ENCODE measurements around the gene ZBTB25.

ZBTB25 gene

DNA sequence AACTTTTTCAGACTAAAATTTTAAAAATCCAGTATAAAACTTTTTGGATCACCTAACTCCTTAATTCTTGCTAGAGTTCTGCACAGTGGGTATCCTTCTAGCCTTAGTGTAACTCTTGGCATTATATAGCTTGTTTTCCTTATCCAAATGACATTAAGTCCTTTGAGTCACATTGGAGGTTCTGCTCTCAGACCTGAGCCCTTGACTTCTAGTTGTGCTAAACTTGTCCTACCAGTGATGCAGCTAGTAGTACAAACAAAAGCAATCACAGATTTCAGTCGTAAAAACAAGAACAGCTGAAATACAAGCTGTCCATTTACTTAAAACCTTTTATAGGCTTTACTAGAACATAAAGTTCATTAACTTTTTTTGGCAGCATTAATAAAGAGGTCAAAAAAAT, 11.4 kb upstream of the ZBTB25 start:
- DNase-seq, result no peak

DNA sequence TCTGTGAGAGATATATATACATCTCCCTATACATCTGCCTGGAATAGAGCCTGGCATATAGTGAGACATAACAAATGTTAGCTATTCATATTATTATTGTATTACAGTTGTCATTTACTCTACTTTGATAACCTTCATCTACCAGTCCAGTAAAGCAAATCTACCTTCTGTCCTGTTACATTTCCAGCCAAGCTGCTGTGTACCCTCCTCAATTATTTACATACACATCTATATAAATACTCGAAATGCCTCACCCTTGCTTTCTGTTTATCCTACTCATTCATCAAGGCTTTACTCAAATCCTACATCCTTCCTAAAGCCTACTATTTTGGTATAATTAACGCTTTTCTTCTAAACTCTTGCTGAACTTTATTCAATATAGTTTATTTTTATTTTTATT, 9.6 kb upstream of the ZBTB25 start:
- DNase-seq, result no peak

DNA sequence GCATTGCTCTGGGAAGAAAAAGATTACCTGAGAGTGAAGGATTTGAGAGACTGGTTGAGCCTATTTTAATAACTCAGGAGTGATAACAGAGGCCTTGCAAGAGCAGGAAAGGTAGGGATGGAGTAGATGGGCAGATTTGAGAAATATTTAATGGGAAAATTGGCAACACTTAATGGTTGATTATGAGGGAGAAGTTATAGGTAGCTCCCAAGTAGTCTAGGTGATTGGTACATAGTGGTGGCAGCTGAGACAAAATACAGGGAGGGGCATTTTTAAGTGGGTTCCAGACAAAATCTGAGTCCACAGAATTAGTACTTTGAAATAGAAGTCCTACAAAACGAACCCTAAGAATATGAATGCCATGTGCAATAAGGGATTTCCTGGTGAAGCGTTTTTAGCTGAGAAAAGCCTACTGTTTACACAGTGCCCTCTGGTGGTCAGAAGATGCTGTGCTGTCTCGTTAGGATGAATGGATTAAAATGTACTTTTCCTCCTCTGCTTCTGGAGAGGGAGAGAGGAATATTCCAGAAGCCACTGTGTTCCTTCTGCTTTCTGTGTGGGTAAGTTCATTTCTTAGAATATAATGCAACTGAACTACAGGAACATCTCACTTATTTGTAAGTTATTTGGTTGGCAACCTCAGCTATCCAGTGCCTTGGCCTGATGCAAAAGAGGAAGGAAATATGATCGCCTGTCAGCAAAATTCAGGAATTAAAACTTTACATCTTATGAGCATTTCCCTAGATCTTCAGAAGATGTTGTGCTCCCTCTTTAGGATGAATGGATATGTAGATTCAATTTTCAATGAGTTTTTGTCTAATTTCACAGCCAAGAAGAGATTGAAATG, 7.4 kb upstream of the ZBTB25 start:
- peak; percentile 58 to 60 for DNase-seq

DNA sequence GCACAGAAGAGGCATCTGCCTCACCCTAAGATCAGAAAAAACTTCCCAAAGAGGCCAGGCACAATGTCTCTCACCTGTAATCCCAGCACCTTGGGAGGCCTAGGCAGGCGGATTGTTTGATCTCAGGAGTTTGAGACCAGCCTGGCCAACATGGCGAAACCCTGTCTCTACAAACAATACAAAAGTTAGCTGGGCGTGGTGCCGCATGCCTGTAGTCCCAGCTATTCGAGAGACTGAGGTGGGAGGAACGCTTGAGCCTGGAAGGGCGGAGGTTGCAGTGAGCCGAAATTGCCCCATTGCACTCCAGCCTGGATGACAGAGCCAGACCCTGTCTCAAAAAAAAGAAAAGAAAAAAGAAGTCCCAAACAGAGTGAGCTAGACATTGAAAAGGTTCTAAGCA, 5.4 kb upstream of the ZBTB25 start:
- no peak for DNase-seq

DNA sequence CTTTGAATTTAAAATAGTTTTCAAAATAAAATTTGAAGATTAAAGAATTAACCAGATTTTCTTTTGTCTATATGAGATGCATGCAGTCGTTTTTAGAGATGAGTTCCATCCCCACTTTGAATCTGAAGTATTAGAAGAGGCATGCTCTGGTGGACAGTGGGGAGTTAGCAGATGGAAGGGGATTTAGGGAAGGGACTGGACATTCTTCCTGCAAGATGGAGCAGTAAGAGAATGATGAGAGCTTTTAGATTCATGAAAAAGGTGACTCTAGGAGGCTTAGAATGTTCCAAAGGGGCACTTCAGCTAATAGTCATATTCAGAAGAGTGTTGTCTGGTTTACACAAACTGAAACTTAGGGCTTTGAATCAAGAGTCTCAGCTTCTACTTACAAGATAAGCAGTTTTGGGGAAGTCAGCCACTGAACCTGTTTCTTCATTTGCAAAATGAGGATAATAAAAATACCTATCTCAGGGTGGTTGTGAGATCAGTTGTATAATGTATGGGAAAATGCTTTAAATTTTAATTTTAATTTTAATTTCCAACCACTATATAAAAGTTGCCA, 4.7 kb upstream of the ZBTB25 start:
- no peak for DNase-seq

DNA sequence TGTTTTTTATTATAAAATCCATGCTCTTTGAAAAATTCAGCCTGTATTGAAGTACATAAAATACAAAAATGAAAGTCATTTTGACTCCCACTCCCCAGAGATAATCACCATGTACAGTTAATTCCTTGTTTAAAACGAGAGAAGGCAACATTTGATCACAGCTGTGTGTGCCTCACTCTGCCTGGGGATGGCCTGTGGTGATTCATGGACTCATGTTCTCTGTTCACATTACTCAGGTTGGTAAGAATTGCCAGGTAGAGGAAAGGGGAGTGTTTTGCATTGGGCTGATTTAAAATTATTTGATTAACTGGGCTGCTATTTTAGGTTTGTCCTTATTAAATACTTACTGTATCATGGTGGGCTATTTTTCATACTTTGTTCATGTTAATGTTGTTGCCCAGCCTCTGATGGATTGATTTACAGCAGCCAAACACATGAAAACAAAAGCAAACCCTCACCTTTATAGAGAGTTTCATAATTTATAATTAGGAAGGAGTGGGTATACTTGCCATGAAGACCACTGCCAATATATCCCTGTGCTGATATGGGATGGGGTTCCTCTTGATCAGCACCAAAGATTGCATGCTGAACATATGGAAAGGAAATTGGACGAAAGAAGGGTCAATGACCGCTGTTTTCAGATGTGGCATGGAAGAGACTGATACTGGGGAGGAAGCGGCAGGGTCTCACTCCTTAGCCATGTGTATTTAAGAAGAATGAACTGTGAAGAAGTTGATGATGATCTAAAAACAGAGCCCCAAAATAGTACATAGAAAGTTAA, 3.9 kb upstream of the ZBTB25 start:
- peak; percentile 38 to 52 for DNase-seq

DNA sequence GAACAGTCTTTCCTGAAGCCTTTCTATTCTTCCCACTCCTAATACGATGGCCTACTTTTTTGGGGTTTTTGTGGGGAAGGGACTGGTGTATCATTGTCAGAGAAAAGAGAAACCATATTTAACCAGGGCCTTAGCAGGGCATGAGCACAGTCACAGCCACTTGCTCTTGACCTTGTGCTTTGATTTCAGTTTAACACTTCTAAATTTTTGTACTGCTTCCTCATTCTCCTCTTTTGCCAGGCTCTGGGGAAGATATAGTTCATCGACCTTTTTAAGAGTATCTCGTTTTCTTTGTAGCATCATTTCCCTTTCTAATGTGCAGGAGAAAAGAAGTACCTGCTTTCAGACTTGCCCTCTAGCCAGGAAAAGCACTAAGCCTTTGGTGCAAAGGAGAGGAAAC, 3.1 kb upstream of the ZBTB25 start:
- no peak for DNase-seq

DNA sequence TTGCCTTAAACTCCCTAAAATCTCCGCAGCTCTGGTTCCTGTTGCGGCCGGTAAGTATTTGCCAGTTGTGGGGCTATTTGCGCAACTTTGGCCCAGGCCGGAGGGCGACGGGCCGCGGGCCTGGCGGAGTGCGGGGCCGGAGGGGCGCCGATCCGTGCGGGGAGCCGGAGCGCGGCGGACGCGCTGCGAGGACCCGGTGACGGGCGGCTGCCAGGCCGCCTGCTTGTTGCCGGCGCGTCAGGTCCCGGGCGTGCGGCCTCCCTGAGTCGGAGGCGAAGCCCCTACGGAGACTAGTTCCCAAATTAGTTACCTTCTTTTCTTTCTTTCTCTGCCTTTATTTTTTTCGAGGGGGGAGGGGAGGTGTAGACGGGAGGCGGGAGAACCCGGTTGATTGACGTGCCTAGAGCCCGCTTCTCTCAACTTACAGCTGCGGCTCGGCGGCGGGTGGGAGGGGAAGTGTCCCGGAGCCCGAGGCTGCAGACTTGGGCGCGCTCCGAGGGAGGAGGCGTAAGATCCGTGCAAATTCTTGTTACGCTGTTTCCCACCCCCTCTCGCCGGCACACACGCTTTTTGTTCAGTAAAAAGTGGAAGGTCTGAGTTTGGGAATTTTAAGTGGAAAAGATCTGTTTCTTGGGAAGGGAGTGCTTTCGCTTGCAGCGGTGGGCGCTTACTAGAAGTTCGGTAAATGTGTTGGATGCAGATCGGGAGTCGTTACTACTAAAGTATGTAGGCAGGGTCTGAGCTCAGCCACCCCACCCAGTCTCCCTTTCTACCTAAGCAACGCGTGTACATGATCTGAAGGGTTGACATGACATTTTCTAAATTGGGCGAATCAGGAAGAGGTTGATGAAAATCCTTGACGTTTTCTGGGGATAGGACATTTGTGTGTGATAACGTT, 1.5 kb upstream of the ZBTB25 start:
- peak; percentile 88 to 90 for DNase-seq

DNA sequence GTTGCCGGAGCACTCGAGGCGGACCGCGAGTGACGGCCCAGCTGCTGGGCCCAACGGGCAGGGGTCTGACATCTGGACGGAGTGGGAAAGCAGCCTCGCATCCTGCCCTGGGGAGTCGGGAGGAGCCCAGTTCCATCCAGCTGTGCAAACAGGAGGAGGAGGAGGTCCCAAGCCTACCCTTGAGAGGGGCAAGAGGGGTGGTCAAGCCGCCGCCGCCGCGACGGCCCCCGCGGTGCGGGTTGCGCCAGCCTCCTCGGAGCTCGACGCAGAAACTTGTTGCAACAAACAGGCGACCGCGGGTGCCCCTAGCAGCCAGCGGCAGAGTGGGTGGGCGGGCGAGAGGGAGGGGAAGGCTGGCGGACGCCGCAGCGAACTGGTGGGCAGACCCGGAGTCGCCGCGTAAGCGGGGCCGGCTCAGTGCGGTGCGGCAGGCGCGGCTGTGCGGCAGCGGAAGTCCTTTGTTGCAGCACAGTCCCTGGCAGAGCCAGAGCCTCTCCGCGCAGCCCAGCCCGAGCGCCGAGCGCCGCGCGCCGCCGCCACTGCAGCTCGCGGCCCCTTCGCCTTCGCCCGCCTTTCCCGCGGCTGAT, 765 bp upstream of the ZBTB25 start, which contains the start of gene ZBTB1:
Gene ZBTB1, plus strand, starts transcription at position 461 of the 587 bp plus-strand sequence. CDS start 16,735 bp downstream, outside the sequence.
- peak; percentile 89 to 93 for DNase-seq

DNA sequence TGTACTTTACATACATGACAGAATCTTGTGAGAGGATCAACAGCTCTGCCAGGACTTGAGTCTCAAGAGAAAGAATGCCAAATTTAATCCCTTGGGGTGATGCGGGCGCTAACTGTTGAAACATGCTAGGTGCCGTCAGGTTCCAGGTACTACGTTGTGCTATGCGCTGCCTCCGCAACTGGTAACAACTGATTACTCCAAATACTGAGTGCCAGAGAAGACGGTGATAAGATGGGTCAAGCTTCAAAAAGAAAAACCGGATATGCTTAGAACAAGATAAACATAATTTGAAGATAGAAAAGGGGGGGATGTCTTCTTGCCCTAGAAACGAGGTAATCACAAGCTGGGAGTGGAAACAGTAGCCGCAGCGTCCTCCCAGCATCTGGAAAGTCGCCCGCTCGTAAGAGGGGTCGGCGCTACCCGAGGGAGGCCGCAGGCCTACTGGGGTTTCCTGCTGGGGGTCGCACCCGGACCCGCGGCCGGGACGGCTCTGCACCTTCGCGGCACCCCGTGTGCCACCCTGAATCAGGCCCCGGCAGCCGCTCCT, 678 bp downstream of the ZBTB25 start:
- DNase-seq, result peak in 1 of 2 experiments; percentile 40

DNA sequence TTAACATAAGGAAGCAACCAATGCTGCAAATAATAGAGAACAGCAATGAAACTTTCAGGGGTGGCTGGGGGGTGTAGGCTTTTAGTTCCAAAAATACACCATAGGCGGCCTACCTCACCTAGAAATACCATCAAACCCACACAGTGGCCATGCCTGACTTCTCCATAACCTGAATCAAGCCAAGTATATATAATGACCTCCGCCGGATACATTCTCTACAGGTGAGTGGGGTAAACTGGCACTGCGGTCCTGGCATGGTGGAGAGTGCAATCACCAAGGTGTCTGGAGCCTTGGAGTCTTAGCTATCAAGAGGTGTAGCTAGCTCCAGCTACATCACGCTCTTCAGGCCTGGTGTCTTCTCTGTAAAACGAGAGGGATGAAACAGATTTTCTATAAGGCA, 1.2 kb downstream of the ZBTB25 start:
- DNase-seq, result peak; percentile 43

DNA sequence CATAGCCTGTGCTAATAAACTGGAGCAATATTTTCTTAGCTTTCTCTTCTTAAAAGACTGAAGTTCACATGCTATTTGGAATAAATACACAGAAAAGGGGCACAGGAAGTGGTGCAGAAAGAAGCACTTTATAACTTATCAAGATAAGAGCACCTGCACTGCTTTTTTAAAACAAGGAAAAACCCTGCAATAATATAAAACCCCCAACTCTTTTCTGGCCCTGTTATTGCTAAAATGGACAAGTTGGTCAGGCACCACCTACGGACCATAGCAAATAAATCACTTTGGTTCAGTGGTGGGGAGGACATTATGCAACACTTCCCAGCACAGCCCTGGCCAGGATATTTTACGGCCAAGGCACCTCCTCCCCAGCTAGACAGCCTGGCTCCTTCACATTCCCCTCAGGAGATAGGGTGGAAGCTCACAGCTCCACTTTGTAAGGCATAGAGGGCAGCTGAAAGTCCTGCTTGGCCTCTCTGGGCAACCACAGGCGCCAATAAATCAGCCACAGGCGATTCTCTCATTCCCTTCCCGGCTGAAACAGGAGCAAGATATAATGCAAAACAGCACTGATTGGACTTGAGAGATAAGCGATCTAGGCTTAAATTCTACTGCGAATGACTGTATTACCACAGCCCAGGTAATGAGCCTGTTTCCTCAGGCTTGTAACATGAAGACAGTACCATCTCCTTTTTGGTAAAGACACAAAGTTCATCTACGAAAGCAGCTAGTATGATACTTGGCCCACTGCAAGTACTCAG, 2.0 kb downstream of the ZBTB25 start:
- peak in 1 of 2 experiments; percentile 28 for DNase-seq

DNA sequence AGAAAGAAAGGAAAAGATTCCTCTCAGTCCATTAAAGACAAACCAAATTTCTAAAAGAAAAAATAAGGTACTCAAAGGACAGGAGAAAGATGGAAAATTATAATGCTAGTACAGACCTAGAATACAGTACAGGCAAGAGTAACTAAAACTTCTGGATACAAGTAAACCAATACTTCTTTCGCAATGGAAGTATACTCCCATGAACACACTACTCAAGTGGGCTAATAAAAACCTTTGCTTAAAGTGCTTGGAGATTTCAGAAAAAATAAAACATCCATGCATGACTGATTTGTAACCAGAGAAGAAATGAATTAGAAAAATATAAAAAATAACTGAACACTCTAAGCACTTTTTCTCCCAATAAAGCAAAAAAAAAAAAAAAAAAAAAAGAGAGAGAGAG, 3.5 kb downstream of the ZBTB25 start:
- no peak for DNase-seq

DNA sequence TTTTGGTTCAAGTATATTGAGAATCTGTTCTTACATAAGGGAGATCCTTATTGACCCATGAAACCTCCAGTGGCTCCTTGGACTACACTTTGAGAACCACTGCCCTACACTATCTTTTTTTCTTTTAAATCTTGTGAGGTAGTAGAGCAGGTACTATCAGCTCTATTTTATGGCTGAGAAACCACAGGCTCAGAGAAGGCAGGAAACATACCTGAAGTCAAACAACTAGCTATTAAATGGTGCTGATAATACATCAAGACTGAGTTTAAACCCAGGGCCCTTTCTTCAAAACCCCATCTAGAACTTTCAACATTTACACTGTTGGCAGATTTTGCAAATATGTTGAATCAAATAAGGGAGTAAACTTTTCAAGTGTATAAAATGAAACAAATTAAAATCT, 6.9 kb downstream of the ZBTB25 start:
- DNase-seq, result no peak

DNA sequence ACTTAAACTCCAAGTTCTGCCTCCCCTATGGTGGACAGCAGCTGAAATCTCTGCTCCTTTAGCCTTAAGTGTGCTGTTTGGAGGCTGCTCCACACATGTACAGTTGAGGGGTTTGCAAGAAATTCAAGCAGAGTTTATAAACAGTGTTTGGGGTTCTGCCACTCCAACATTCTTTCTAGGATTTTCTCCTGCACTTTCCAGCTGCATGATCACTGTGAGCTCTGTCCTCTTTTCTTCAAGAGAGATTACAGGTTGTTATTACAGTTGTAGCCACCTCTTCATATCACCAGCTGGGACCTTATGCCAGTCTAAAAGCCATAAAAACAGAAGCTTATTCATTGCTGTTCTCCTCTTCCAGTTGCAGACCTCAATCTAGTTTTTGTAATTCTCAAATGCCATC, 8.4 kb downstream of the ZBTB25 start:
- no peak for DNase-seq

DNA sequence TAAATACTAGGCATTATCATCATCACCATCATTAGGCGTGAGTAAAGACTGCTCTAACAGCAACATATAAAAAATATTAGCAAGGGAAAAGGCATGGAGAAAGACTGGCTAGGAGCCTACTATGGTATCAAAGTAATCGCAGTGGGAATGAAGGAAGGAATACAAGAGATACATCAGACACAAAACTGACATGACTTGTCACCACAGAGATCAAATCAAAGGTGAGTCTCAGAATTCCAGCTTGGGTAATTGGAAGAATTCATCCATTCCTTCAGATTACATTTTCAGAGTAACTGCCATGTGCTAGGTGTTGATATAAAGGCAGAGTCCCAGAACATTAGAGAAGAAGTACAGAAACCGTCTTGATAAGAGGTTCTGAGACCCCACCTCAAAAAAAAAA, 10.2 kb downstream of the ZBTB25 start:
- DNase-seq, result no peak

DNA sequence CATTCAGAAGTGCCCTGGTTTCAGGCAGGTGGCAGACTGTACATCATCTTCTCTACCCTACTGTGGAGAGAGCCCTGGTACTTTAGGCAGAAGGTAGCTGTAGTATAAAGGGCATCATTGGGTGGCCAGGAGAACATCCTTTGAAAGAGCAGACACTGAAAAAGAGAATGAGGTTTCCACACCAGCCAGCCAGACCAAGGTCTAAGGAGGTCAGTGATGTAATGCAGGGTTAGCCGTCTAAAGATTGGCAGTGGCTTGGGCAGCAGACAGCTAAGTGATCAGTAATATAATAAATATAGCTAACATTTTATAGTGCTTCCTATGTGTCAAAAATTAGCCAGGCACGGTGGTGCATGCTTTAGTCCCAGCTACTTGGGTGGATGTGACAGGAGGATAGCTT, 12.0 kb downstream of the ZBTB25 start:
- no peak for DNase-seq

DNA sequence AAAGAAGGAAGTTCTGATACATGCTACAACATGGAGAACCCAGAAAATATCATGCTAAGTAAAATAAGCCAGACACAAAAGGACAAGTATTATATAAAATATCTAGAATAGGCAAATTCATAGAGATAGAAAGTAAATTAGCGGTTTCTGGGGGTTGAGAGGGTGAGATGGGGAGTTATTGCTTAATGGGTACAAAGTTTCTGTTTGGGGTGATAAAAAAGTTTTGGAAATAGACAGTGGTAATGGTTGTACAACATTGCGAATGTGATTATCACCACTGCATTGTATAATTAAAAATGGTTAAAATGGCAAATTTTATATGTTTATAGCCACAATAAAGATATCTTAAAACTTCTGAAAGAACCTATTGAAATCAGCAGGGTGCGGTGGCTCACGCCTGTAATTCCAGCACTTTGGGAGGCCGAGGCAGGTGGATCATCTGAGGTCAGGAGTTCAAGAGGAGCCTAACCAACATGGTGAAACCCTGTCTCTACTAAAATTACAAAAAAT, 15.0 kb downstream of the ZBTB25 start:
- DNase-seq, result no peak

DNA sequence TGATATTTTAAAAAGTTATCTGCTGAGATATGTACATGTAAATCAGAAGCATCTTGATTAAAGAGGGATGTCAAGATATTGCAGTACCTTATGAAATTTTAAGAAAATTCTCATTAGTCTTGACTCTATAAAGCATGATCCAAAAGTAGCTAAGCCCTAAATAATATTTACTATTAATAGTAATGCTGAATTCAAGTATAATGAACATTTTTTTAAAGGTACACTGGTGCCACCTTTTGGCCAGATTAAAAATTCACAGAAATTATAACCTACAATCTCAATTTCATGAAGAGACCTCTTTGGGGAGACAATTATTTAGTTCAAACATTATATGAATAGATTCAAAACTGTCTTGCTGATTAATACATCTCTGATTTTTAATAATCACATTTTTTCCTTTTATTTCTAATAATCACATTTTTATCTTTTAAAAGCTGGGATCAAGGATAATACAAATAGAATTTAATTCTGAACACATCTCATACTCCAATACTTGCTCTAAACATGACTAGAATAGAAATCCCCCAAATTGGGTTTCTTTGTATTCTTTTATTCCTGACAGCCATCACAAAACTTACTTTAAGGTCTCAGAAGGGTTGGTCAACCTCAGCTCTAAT, 24.9 kb downstream of the ZBTB25 start:
- no peak for DNase-seq

DNA sequence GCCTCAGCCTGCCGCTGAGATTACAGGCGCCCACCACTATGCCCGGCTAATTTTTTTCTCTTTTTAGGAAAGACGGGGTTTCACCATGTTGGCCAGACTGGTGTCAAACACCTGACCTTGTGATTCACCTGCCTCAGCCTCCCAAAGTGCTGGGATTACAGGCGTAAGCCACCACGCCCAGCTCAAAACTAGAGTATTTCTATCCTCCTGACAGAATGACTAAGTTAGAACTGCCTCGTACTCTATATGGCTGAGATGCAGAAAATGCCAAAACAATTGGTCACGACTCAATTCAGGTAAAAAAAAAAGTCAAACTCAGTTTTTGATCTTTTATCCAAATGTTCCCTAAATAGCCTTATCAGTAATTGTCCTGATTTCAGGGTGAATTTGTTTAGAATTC, 27.2 kb downstream of the ZBTB25 start:
- no peak for DNase-seq
